SHP77 treated with DMSO at 0.1 percent for 48 hours (cell line): Measurements from ENCODE around the gene NCOR2.
A peak's percentile ranks its signal among the peaks of the same experiment; 100 is the strongest.

ENCODE experiments used
- DNase-seq: peaks from one replicate; lab custom pipeline; 2025; lab: John Stamatoyannopoulos, UW

The NCOR2 gene

GRCh38 chr12:124576061-124576650, 8.7 kb upstream of the NCOR2 start:
- DNase-seq, result no peak

- no peak for DNase-seq
Measured at GRCh38 chr12:124573839-124574786, 6.7 kb upstream of the NCOR2 start.

- DNase-seq, result no peak
Measured at GRCh38 chr12:124571556-124571955, 4.1 kb upstream of the NCOR2 start.

GRCh38 chr12:124570810-124571209, 3.4 kb upstream of the NCOR2 start:
- DNase-seq, result no peak

GRCh38 chr12:124569375-124570148, 2.1 kb upstream of the NCOR2 start:
- no peak for DNase-seq

- DNase-seq, result no peak
Measured at GRCh38 chr12:124568431-124569374, 1.3 kb upstream of the NCOR2 start.

- peak; percentile 28 for DNase-seq
Measured at GRCh38 chr12:124567673-124568373, 411 bp upstream of the NCOR2 start.

- peak; percentile 13 for DNase-seq
Measured at GRCh38 chr12:124566161-124566996, 1.0 kb downstream of the NCOR2 start.

GRCh38 chr12:124565656-124566160, 1.7 kb downstream of the NCOR2 start:
- DNase-seq, result no peak

- DNase-seq, result no peak
Measured at GRCh38 chr12:124564971-124565491, 2.4 kb downstream of the NCOR2 start.

- no peak for DNase-seq
Measured at GRCh38 chr12:124564232-124564958, 3.0 kb downstream of the NCOR2 start.

- DNase-seq, result no peak
Measured at GRCh38 chr12:124563809-124564208, 3.6 kb downstream of the NCOR2 start.

GRCh38 chr12:124563401-124563800, 4.0 kb downstream of the NCOR2 start:
- DNase-seq, result no peak

GRCh38 chr12:124562796-124563181, 4.6 kb downstream of the NCOR2 start:
- DNase-seq, result no peak

GRCh38 chr12:124562018-124562795, 5.2 kb downstream of the NCOR2 start:
- DNase-seq, result no peak

- no peak for DNase-seq
Measured at GRCh38 chr12:124561231-124561630, 6.2 kb downstream of the NCOR2 start.

GRCh38 chr12:124560146-124560890, 7.1 kb downstream of the NCOR2 start:
- no peak for DNase-seq
